ENCODE measurements around the gene SH2B2.

Gene SH2B2

GRCh38 chr7:102258073-102258748, 28.5 kb upstream of the SH2B2 start:
- H3K27me3 ChIP-seq (ENCODE audit: insufficient read depth, low read length, poor library complexity) = no peaks in the 10 kb centered on the region
- no peak overlapping the region for H3K4me3 ChIP-seq (ENCODE audit: low read depth in 1 of 2, low read length in 2 of 2)
- H2AFZ ChIP-seq (ENCODE audit: low read depth, low read length) = no peak overlapping the region
- no peaks in the 10 kb centered on the region for H3K79me2 ChIP-seq (ENCODE audit: insufficient read depth, low read length)
- H3K27ac ChIP-seq (ENCODE audit: low read length) = no peak overlapping the region
- H3K4me1 ChIP-seq (ENCODE audit: insufficient read depth, low read length) = no peaks in the 10 kb centered on the region
- no peak for TF ChIP-seq CTCF (IDR thresholded peaks at IDR 0.05; ENCODE audit: borderline replicate concordance, extremely low read depth, low read length, poor library complexity, severe bottlenecking)
- no peak for TF ChIP-seq EZH2 (IDR thresholded peaks at IDR 0.05; ENCODE audit: borderline replicate concordance, low read depth, low read length, severe bottlenecking)
- DNase-seq = no peak
- no peak overlapping the region for H3K9ac ChIP-seq (ENCODE audit: low read depth, low read length)
- H3K9me3 ChIP-seq (ENCODE audit: insufficient read depth, low read length, severe bottlenecking) = no peaks in the 10 kb centered on the region
- peaks cover 9% of the 10 kb centered on the region; the same call in 1 of the 2 replicates for H3K36me3 ChIP-seq (ENCODE audit: insufficient read depth, low read length)
- no peak for ATAC-seq (ENCODE audit: insufficient read depth, low read depth)
- H4K20me1 ChIP-seq (ENCODE audit: insufficient read depth, low read length) = no peaks in the 10 kb centered on the region
- no peak overlapping the region for H3K4me2 ChIP-seq (ENCODE audit: insufficient read depth, low read length)

GRCh38 chr7:102258749-102259107, 27.9 kb upstream of the SH2B2 start:
- no peaks in the 10 kb centered on the region for H3K9me3 ChIP-seq (ENCODE audit: insufficient read depth, low read length, severe bottlenecking)
- H3K4me1 ChIP-seq (ENCODE audit: insufficient read depth, low read length) = no peaks in the 10 kb centered on the region
- H3K9ac ChIP-seq (ENCODE audit: low read depth, low read length) = no peak overlapping the region
- H3K4me2 ChIP-seq (ENCODE audit: insufficient read depth, low read length) = no peak overlapping the region
- H2AFZ ChIP-seq (ENCODE audit: low read depth, low read length) = no peak overlapping the region
- no peak overlapping the region for H3K4me3 ChIP-seq (ENCODE audit: low read depth in 1 of 2, low read length in 2 of 2)
- H4K20me1 ChIP-seq (ENCODE audit: insufficient read depth, low read length) = no peaks in the 10 kb centered on the region
- DNase-seq = no peak
- no peak for ATAC-seq (ENCODE audit: insufficient read depth, low read depth)
- no peaks in the 10 kb centered on the region for H3K79me2 ChIP-seq (ENCODE audit: insufficient read depth, low read length)
- H3K36me3 ChIP-seq (ENCODE audit: insufficient read depth, low read length) = peaks cover 5% of the 10 kb centered on the region; the same call in 1 of the 2 replicates
- no peaks in the 10 kb centered on the region for H3K27me3 ChIP-seq (ENCODE audit: insufficient read depth, low read length, poor library complexity)
- H3K27ac ChIP-seq (ENCODE audit: low read length) = no peak overlapping the region
- no peak for TF ChIP-seq CTCF (IDR thresholded peaks at IDR 0.05; ENCODE audit: borderline replicate concordance, extremely low read depth, low read length, poor library complexity, severe bottlenecking)
- TF ChIP-seq EZH2 (IDR thresholded peaks at IDR 0.05; ENCODE audit: borderline replicate concordance, low read depth, low read length, severe bottlenecking) = no peak

- Histone ChIP-seq H2AFZ (ENCODE audit: low read depth, low read length) (no peak overlapping the region), H3K36me3 (ENCODE audit: insufficient read depth, low read length) (no peaks in the 10 kb centered on the region), H3K79me2 (ENCODE audit: insufficient read depth, low read length) (no peaks in the 10 kb centered on the region), H4K20me1 (ENCODE audit: insufficient read depth, low read length) (0 out of 2 replicates have a peak, but pooled peaks cover 2% of the 10 kb centered on the region), H3K27me3 (ENCODE audit: insufficient read depth, low read length, poor library complexity) (no peaks in the 10 kb centered on the region), H3K4me3 (ENCODE audit: low read depth in 1 of 2, low read length in 2 of 2) (no peak overlapping the region), H3K4me1 (ENCODE audit: insufficient read depth, low read length) (no peaks in the 10 kb centered on the region), H3K4me2 (ENCODE audit: insufficient read depth, low read length) (no peak overlapping the region), H3K9me3 (ENCODE audit: insufficient read depth, low read length, severe bottlenecking) (no peaks in the 10 kb centered on the region), H3K9ac (ENCODE audit: low read depth, low read length) (no peak overlapping the region), H3K27ac (ENCODE audit: low read length) (no peak overlapping the region)
- no peak for DNase-seq
- TF ChIP-seq CTCF (IDR thresholded peaks at IDR 0.05; ENCODE audit: borderline replicate concordance, extremely low read depth, low read length, poor library complexity, severe bottlenecking) (no peak), EZH2 (IDR thresholded peaks at IDR 0.05; ENCODE audit: borderline replicate concordance, low read depth, low read length, severe bottlenecking) (no peak)
- no peak for ATAC-seq (ENCODE audit: insufficient read depth, low read depth)
Observed at GRCh38 chr7:102260856-102261255, 25.8 kb upstream of the SH2B2 start.

Measured in DND-41 (cell line).